ENCODE data around the gene LMOD2.

The LMOD2 gene

GRCh38 chr7:123673137-123673732, 17.6 kb downstream of the LMOD2 start:
- no peak for DNase-seq (ENCODE audit: low read depth in 3 of 3)

DNA sequence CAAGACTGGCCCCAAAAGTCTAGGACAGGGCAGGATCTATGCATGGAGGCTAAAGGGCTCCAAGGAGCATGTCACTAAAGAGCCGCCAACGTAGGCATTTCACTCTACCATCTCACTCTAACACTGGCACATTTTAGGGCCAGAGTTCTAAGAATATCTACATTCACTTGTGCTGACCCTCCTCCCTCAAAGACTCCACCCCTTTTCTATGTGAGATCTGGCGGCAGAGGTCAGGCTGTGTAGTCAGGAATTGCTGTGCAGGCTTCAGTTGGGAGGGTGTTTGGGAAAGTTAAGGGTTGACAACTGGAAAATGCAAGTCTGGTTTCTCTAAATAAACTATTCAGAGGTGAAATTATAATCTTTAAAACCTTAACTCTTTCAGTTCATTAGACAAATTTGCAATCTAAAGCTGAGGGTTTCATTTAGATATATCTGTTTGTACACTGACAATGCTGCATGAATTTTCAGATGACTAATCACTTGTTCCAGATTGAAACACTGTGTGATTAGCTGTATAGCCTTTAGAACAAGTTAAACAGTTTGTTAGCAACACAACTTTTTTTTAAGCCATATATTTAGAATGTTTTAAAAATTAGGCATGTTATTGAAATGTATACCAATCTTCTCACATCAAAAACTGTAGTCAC, 18.2 kb downstream of the LMOD2 start:
- DNase-seq (ENCODE audit: low read depth in 3 of 3): no peak

DNA sequence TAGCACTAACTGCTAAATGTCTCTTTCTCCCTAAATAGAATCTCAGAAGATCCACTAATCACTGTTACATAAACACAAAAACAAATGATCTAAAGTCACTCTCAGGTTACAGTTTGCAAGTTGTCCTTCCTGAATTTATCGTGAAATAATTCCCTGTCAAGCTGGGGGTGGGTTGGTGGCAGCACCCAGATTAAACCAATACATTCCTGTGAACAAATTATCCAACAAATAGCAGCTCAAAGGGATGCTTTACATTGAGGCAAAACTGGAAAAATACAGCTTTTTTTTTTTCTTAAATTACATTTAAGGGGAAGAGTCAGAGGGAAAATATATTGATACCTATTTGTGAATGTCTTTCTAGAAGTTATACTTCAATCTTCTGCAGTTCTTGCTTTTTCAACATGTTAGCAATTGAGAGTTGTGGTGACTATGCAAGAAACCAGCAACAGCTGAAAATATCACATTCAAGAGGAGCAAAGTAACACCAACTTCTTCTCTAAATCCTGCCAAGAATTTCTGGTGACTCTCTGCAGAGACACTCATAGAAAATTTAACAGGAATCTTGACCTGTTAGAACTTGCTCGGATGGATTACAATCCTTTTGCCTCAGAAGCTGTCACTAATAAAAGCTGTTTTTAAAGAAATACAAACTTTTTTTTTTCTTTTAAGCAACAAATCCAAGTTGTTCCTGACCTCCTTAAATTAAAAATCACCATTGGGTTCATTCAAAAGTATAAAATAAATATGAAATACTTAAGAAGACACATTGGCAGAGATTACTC, 18.9 kb downstream of the LMOD2 start:
- DNase-seq (ENCODE audit: low read depth in 3 of 3): no peak

DNA sequence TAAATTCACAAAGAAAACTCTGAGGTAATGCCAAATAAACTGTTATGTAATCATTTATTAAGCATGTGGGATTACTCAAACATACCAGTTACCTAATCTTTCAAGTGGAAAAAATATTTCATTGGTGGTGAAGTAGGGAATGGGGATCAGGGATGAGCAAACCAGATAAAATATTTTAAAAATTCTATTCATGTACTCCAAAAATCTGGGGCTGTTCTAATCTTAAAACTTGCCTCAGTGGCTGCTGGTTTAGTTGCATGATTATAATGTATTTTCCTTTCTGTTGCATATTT, 19.5 kb downstream of the LMOD2 start:
- no peak for DNase-seq (ENCODE audit: low read depth in 3 of 3)

DNA sequence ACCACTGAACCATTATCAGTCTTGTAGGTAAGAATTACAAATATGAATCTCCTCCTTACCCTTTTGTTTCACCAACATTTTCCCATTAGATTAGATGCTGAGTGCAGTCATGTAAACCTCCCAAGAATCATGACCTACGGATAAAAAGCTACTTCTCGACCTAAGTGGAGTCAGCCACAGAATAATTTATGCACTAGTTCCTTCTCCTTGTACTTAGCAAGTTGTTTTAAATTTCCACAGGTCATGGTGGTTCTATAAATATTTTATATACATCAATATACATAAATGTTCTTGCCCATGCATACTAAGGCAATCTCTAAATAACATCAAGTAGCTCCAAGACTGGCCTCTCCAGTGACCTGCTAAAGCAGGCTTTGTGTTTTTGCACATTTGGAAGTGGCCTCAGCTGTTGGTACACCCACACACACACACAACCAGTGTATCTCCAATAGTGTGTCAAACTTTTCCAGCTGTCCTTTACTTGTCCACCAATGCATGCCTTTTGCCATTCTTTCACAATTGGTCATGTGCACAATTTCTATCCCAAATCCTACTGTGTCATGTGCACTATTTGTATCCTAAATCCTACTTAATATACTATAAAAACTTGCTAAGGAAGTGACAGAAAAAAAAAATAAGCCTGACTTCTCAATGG, 21.5 kb downstream of the LMOD2 start:
- DNase-seq (ENCODE audit: low read depth in 3 of 3): no peak

- no peak for DNase-seq (ENCODE audit: low read depth in 3 of 3)
Observed at GRCh38 chr7:123679614-123680013, 23.9 kb downstream of the LMOD2 start.

DNA sequence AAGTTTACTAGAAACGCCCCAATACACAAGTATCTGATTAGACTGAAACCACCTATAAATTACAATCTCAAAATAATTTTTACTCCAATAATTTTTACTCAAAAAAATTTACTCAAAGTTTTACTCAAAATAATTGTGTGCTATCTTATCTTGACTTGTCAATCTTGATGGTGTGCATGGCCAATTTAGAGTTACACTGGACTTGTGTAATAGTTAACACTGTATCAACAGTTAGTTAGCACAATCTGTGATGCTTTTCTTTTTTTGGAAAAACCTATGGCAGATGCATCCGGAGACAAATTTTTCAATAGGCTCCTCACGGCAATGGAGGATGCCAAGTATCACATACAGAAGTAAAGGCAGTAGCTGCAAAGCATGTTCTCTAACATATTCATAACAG, 24.9 kb downstream of the LMOD2 start:
- DNase-seq (ENCODE audit: low read depth in 3 of 3): no peak

GRCh38 chr7:123681561-123681960, 25.9 kb downstream of the LMOD2 start:
- DNase-seq (ENCODE audit: low read depth in 3 of 3): no peak

DNA sequence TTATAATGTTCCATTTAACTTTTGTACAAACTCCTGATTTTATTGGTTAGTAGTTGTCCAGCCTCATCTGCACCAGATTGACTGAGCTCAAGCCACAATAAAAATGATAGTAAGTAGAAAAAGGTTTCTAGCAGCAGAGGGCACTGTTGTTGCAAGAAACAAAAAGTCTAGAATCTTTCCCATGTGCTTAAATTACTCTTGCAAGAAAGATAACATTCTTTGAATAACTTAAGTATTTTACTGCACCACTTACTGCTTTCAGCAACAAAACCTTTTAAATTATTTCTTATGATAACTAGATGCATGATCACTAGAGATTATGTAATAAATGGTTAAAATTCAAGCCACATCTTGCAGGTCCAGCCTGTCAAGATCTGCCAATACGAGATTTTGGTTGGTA, 27.0 kb downstream of the LMOD2 start:
- DNase-seq (ENCODE audit: low read depth in 3 of 3): no peak

DNA sequence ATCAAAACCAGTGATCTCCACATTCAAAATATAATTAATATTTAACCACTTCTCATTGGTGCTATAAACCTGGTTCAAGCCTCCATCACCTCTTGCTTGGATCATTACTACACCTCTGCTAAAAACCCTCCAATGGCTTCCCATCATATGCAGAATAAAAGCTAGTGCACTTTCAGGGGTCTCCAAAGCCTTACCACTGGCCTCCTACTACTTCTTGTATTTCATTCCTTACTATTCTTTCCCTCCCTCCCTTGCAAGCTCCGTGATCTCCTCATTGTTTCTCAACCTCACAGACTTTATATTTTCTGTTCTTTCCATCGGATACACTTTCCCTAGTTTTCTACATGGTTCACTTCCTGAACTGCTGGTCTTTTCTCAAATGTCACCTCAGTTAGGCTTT, 31.5 kb downstream of the LMOD2 start:
- no peak for DNase-seq (ENCODE audit: low read depth in 3 of 3)

GRCh38 chr7:123687727-123688126, 32.1 kb downstream of the LMOD2 start:
- DNase-seq (ENCODE audit: low read depth in 3 of 3): no peak

GRCh38 chr7:123689250-123689649, 33.6 kb downstream of the LMOD2 start:
- no peak for DNase-seq (ENCODE audit: low read depth in 3 of 3)

DNA sequence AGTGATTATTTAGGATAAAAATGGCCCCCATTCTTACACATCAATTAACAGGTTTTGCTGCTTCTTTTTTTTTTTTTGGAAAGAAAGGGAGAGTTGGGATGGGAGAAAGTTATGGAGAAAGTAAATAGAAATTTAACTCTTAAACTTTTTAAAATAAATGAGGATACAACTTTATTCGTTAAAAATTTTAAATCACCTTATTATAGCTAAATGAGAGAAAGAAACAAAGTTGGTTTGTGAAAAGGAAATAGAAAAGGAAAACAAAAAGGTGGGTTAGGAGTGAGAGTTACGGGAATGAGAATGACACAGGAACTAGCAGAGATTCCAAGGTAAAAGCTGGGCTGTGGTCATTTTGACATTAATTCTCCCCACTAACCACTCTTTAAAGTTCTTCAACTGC, 34.9 kb downstream of the LMOD2 start:
- no peak for DNase-seq (ENCODE audit: low read depth in 3 of 3)

DNA sequence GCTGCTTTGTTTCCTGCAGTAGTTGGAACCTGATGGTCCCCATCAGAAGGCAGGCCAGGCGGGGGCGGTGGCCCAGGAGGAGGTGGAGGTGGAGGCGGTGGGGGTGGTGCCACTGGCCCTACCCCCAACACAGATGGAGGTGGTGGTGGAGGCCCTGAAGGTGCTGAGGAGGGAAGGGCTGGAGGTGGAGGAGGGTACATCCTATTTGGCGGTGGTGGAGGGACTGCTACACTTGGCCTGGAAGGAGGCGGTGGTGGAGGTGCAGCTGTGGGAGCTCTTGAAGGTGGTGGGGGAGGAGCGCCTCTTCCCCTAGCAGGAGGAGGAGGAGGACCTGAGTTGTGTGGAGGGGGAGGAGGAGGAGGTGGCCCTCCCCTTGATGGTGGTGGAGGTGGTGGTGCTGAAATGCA, 36.8 kb downstream of the LMOD2 start:
- DNase-seq (ENCODE audit: low read depth in 3 of 3): no peak

GRCh38 chr7:123695944-123696677, 40.4 kb downstream of the LMOD2 start:
- DNase-seq (ENCODE audit: low read depth in 3 of 3): no peak

- no peak for DNase-seq (ENCODE audit: low read depth in 3 of 3)
Observed at GRCh38 chr7:123705211-123705901, 49.7 kb downstream of the LMOD2 start.

- DNase-seq (ENCODE audit: low read depth in 3 of 3): no peak
Observed at GRCh38 chr7:123709525-123709924, 53.9 kb downstream of the LMOD2 start.

GRCh38 chr7:123710683-123711082, 55.0 kb downstream of the LMOD2 start:
- no peak for DNase-seq (ENCODE audit: low read depth in 3 of 3)

- no peak for DNase-seq (ENCODE audit: low read depth in 3 of 3)
Observed at GRCh38 chr7:123711832-123712293, 56.2 kb downstream of the LMOD2 start.

GRCh38 chr7:123712619-123713018, 57.0 kb downstream of the LMOD2 start:
- DNase-seq (ENCODE audit: low read depth in 3 of 3): no peak
